Mucosa of stomach (tissue), 1 donor: ENCODE results near the gene FMOD.

Experiments used
- H3K27me3 ChIP-seq: one replicate; pipeline ENCODE4 v1.7.0; 2013; ENCODE audit warnings: mild to moderate bottlenecking, low read length; ENCODE audit not compliant: control insufficient read depth, insufficient read depth
- H3K36me3 ChIP-seq: one replicate; pipeline ENCODE4 v1.7.0; 2013; ENCODE audit warnings: low read length; ENCODE audit not compliant: control insufficient read depth, insufficient read depth
- H3K4me1 ChIP-seq: one replicate; pipeline ENCODE4 v1.7.0; 2013; ENCODE audit warnings: mild to moderate bottlenecking, low read length; ENCODE audit not compliant: control insufficient read depth, insufficient read depth
- H3K4me3 ChIP-seq: one replicate; pipeline ENCODE4 v1.7.0; 2013; ENCODE audit warnings: low read length
- H3K9ac ChIP-seq: one replicate; pipeline ENCODE4 v1.7.0; 2013; ENCODE audit warnings: mild to moderate bottlenecking, low read length, moderate library complexity
- H3K9me3 ChIP-seq: one replicate; pipeline ENCODE4 v1.7.0; 2013; ENCODE audit warnings: mild to moderate bottlenecking, low read length, moderate library complexity; ENCODE audit not compliant: control insufficient read depth
- donor health status: Pancreatic carcinoma.

FMOD gene

GRCh38 chr1:203307641-203308126, 43.2 kb downstream of the FMOD start:
- H3K9ac ChIP-seq: peak overlapping the region; percentile 100
- H3K4me1 ChIP-seq: peaks cover 47% of the 10 kb centered on the region
- H3K4me3 ChIP-seq: peak overlapping the region; percentile 57
- H3K27me3 ChIP-seq: no peaks in the 10 kb centered on the region
- no peaks in the 10 kb centered on the region for H3K9me3 ChIP-seq
- H3K36me3 ChIP-seq: peaks cover 30% of the 10 kb centered on the region

GRCh38 chr1:203306965-203307541, 43.9 kb downstream of the FMOD start:
- peaks cover 30% of the 10 kb centered on the region for H3K36me3 ChIP-seq
- no peaks in the 10 kb centered on the region for H3K27me3 ChIP-seq
- H3K4me3 ChIP-seq: peak overlapping the region; percentile 96
- H3K9me3 ChIP-seq: no peaks in the 10 kb centered on the region
- peak overlapping the region; percentile 100 for H3K9ac ChIP-seq
- peaks cover 47% of the 10 kb centered on the region for H3K4me1 ChIP-seq

- Histone ChIP-seq H3K36me3 (peaks cover 30% of the 10 kb centered on the region), H3K27me3 (no peaks in the 10 kb centered on the region), H3K9me3 (no peaks in the 10 kb centered on the region), H3K4me3 (peak overlapping the region; percentile 96), H3K9ac (peak overlapping the region; percentile 100), H3K4me1 (peaks cover 42% of the 10 kb centered on the region)
Observed at GRCh38 chr1:203306089-203306964, 44.6 kb downstream of the FMOD start.

- Histone ChIP-seq H3K27me3 (no peaks in the 10 kb centered on the region), H3K9me3 (no peaks in the 10 kb centered on the region), H3K4me1 (peaks cover 39% of the 10 kb centered on the region), H3K9ac (peak overlapping the region; percentile 100), H3K4me3 (peak overlapping the region; percentile 96), H3K36me3 (peaks cover 30% of the 10 kb centered on the region)
Observed at GRCh38 chr1:203305809-203306088, 45.2 kb downstream of the FMOD start.

GRCh38 chr1:203304919-203305808, 45.8 kb downstream of the FMOD start, which contains the start of gene BTG2:
BTG2 (plus strand) TSS chr1:203305519; CDS start chr1:203305607, 88 bp downstream.
- peak within 1 kb of the TSS; percentile 100 for H3K9ac ChIP-seq
- H3K27me3 ChIP-seq: no peaks in the 10 kb centered on the region
- peaks cover 36% of the 10 kb centered on the region for H3K4me1 ChIP-seq
- H3K36me3 ChIP-seq: peaks cover 30% of the 10 kb centered on the region
- peak within 1 kb of the TSS; percentile 96 for H3K4me3 ChIP-seq
- H3K9me3 ChIP-seq: no peaks in the 10 kb centered on the region

- peaks cover 30% of the 10 kb centered on the region for H3K36me3 ChIP-seq
- H3K9ac ChIP-seq: peak overlapping the region; percentile 96
- H3K4me3 ChIP-seq: peak overlapping the region; percentile 57
- H3K27me3 ChIP-seq: no peaks in the 10 kb centered on the region
- peaks cover 32% of the 10 kb centered on the region for H3K4me1 ChIP-seq
- no peaks in the 10 kb centered on the region for H3K9me3 ChIP-seq
Observed at GRCh38 chr1:203304391-203304918, 46.5 kb downstream of the FMOD start.

- Histone ChIP-seq H3K4me3 (no peak overlapping the region), H3K9me3 (no peaks in the 10 kb centered on the region), H3K9ac (no peak overlapping the region), H3K27me3 (no peaks in the 10 kb centered on the region), H3K36me3 (peaks cover 16% of the 10 kb centered on the region), H3K4me1 (peaks cover 24% of the 10 kb centered on the region)
Observed at GRCh38 chr1:203302894-203303293, 48.0 kb downstream of the FMOD start.

- peaks cover 13% of the 10 kb centered on the region for H3K36me3 ChIP-seq
- H3K9ac ChIP-seq: no peak overlapping the region
- H3K4me3 ChIP-seq: no peak overlapping the region
- no peaks in the 10 kb centered on the region for H3K27me3 ChIP-seq
- H3K4me1 ChIP-seq: peaks cover 20% of the 10 kb centered on the region
- H3K9me3 ChIP-seq: no peaks in the 10 kb centered on the region
Observed at GRCh38 chr1:203302456-203302855, 48.5 kb downstream of the FMOD start.

GRCh38 chr1:203301331-203301668, 49.6 kb downstream of the FMOD start:
- peaks cover 20% of the 10 kb centered on the region for H3K4me1 ChIP-seq
- peaks cover 4% of the 10 kb centered on the region for H3K36me3 ChIP-seq
- no peak overlapping the region for H3K9ac ChIP-seq
- H3K9me3 ChIP-seq: no peaks in the 10 kb centered on the region
- no peak overlapping the region for H3K4me3 ChIP-seq
- H3K27me3 ChIP-seq: no peaks in the 10 kb centered on the region

GRCh38 chr1:203300441-203301330, 50.2 kb downstream of the FMOD start:
- no peak overlapping the region for H3K9ac ChIP-seq

More at GRCh38 chr1:203300441-203301330, 50.2 kb downstream of the FMOD start:
- Histone ChIP-seq H3K27me3 (no peaks in the 10 kb centered on the region), H3K4me3 (no peak overlapping the region), H3K9me3 (no peaks in the 10 kb centered on the region), H3K4me1 (peaks cover 20% of the 10 kb centered on the region), H3K36me3 (no peaks in the 10 kb centered on the region)
